GM18858 (cell line): Measurements from ENCODE around the gene CDV3.
A peak's percentile ranks its signal among the peaks of the same experiment; 100 is the strongest.
"Not testable (repeated sequence)": the region's sequence is repeated elsewhere in the genome, so short reads cannot be mapped to it uniquely, and the experiment has no call there.

Experiments
- ATAC-seq: cut with Tn5 transposase; IDR thresholded peaks from one replicate; pipeline ENCODE4 v1.9.1; 2021; ENCODE audit not compliant: unreplicated experiment

Gene CDV3, protein sequence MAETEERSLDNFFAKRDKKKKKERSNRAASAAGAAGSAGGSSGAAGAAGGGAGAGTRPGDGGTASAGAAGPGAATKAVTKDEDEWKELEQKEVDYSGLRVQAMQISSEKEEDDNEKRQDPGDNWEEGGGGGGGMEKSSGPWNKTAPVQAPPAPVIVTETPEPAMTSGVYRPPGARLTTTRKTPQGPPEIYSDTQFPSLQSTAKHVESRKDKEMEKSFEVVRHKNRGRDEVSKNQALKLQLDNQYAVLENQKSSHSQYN

DNA sequence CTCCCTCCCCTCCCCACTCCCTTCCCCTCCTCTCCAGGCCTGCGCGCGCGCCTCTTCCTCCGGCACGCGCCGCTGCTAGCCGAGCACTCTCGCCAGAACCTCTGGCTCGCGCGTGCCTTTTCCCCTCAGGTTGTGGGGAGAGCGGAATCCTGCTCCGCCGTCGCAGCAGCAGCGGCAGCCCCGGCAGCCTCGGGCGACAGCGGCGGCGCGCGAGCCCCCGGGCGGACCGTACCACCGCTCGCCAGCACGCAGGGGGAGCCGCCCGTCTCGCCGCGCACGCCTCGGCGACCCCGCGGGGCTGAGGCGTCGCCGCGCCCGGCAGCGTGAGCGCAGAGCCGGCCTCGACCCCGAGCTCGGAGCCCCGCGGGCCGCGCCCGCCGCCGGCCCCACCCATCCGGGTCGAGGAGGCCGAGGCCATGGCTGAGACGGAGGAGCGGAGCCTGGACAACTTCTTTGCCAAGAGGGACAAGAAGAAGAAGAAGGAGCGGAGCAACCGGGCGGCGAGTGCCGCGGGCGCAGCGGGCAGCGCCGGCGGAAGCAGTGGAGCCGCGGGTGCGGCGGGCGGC is at the start of gene CDV3:
TSS of gene CDV3 (plus strand) at position 58 of the 566 bp plus-strand sequence. CDS start at position 417, 359 bp downstream.
- peak; percentile 8 for ATAC-seq

DNA sequence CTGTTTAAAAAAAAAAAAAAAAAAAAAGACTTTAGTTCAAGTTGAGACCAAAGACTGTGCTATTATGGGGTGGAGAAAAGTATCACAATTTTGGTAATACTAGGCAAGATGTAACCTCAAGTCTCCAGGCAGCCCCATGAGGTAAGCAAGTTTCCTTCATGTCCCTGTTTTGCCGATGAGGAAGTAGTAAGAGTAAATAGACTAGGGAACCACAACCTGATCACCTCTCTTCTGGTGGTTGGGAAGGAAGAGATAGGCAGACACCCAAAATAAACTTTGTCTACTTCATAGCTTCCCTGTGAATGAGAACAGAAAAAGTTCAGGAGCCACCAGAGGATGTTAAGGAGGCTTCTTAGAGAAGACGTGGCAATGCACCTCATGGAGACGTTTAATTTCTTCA is 49.7 kb upstream of the CDV3 start:
- not testable (repeated sequence) for ATAC-seq

DNA sequence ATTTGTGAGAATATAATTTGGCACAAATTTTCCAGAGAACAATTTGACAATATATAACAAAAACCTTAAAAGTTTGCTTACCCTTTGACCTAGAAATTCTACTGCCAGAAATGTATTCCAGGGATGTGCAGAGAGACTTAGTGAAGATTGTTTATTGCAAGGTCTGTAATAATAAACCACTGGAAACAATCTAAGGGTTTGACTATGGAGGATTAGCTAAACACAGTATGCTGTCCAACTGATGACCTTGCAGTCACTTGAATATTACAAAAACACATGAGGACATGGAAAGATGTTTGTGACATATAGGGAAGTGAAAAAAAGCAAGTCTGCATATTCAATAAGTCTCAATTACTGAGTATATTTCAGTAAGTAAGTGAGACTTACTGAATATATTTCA is 48.1 kb upstream of the CDV3 start:
- no peak for ATAC-seq

DNA sequence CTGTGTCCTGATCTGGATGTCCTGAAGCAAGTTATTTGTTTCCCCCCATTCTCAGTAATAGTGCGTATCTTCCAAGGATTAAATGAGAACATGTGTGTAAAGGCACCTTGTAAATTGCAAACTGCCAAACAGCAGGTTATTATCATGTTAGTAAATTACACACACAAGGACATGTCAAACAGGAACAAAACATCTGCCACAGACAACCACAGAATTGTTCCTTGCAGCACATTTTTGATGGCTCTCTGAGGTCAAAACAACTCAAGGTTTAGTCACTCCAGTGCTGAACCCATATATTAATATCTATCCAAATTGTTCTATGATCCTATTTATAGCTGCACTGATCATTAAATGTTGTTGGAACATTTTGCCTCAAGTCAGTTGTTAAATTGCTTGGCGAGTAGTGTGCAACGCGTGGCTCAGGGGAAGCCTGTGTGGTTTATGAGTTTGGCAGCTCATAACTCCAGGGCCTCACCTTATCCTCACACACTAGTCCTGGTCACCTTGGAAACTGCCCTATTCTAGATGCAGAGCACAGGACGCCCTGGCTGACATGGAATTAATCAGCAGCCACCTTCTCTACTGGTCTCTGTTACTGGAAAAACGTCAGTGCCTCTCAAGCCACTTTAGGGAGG is 46.3 kb upstream of the CDV3 start:
- no peak for ATAC-seq

DNA sequence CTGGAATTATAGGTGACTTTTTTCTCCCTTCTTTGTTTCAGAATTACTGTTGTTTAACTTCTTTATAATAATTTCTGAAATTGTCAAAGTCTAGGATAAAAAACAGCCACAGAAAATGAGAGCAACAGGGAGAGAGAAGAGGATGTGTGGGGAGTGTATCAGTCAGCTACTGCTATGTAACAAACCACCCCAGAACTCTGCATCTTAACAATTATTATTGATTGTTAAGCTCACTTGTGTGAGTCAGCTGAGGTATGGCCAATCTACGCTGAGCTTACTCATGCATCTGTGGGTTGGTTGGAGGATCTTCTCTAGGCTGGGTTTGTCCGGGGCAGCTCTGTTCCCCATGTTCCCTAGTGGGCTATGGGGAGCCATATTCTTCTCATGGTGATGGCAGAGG is 43.7 kb upstream of the CDV3 start:
- ATAC-seq, result no peak

DNA sequence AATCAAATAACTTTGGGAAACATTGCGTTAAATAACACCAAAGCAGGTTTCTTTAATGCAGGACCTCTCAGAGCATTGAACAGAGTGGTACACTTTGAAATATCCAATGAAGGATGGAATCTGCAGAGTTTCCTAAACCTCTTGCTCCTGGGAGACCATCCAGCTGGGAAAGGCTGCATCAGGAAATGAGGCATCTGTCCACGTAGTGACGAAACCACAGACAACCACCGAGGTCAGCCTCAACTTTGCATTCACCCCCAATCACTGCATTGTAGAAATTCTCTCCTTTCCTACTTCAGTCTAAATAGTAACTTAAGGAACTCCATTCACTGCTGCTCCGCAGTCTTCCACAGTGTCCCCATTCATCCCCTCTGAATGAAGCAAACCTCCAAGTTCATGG is 41.5 kb upstream of the CDV3 start:
- ATAC-seq, result no peak

DNA sequence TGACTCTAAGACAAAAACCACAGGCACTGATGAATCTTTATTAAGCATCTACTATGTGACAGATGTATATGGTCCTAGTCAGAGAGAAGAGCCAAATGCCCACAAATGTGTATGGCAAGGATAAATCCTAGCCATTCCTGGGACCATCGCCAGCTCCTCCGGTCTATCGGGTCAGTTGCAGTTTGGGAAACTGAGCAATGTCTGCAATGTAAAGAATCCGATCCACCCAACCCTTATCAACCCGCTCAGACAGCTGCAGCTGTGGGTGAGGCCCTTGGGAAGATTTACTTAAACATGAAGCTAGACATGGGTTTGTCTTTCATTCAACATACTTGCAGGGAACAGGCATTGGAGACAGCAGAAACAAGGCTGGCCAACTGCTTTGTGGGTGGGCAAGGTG is 40.5 kb upstream of the CDV3 start:
- no peak for ATAC-seq

DNA sequence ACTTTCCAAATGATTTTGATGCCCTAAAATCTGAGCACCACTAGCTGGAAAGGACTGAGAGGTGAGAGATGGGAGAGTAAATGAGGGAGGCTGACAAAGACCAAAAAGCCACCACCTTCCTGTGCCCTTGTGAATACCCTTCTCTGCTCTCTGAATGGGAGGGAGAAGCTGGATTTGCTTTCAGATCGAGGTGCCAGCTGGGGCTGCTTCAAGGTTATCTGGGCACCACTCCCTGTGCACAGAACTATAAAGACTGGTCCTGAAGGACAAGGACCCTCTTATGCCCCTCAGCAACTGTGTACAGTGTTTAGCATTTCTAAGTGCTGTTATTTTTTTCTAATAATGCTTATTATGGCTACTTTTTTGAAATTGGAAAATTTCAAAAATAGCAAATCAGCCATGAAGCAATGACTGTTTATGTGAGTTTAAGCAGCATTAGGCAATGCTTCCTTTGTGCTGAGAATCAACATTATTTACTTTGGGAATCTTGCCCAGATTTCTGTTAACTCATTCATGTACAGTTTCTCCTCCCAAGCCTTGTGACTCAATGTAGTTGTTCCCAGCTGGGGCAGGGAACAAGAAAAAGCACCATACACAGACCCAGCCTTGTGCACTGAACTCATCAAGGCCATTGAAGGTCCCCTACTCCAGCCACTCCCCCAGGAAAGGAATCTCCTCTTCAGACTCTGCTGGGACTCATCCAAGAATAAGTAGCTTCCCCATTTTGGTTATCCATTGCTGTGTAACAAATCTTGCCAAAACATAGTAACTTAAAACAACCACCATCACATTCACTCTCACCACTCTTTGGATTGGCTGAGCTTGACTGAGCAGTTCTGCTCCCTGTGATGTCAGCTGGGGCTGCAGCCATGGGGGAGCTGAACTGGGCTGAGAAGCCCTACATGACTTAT is 37.3 kb upstream of the CDV3 start:
- no peak for ATAC-seq

DNA sequence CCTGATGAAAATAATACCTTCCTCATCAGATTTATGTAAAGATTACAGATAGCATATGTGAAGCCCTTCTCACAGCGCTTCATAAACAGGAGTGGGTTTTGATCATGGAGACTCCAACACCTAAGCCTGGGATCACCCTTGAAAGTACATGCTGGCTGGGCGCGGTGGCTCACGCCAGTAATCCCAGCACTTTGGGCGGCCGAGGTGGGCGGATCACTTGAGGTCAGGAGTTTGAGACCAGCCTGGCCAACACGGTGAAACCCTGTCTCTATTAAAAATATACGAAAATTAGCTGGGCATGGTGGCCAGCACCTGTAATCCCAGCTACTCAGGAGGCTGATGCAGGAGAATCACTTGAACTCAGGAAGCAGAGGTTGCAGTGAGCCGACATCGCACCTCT is 36.4 kb upstream of the CDV3 start:
- ATAC-seq, result not testable (repeated sequence)

DNA sequence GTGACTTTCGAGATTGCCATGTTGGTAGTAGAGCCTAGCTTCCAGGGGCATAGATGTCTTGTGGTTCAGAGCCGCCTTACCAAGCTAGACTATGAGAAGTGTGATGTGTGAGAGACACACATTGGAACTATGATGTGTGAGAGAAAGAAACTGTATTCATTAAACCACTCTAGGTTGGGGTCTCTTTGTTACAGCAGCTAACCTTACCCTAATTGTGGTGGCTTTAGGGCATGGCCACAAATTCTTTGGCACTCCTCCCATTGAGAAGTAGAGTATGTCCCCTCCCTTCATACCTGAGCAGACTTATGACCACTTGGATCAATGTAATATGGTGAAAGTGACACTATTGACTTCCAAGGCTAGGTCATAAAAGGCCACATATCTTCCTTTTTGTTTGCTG is 35.3 kb upstream of the CDV3 start:
- ATAC-seq, result no peak

DNA sequence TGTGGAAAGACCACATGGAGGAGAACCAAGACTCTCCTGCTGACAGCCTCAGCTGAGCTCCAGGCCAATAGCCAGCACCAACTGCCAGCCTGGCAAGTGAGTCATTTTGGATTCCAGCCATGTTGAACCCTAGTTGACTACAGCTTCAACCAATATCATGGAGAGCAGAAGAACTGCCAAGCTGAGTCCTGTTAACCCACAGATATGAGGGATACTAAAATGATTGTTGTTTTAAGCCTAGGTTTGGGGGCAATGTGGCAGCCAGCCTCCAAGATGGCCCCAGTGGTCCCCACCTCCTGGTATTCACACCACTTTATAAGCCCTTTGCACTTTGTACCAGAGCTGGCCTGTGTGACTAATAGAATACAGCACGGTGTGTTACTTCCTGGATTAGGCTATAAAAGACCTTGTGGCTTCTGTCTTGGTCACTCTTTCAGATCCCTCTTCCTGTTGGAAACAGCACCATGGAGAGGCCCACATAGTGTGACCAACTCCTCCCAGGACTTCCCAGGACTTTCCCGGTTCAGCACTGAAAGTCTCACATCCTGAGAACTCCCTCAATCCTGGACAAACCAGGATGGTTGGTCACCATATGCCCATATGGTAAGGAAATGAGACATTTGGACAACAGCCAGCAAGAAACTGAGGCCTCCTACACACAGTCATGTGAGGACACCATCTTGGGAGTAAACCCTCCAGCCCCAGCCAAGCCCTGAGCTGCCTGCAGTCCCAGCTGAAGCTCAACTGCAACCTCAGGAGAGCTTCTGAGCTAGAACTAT is 32.4 kb upstream of the CDV3 start:
- ATAC-seq, result no peak

DNA sequence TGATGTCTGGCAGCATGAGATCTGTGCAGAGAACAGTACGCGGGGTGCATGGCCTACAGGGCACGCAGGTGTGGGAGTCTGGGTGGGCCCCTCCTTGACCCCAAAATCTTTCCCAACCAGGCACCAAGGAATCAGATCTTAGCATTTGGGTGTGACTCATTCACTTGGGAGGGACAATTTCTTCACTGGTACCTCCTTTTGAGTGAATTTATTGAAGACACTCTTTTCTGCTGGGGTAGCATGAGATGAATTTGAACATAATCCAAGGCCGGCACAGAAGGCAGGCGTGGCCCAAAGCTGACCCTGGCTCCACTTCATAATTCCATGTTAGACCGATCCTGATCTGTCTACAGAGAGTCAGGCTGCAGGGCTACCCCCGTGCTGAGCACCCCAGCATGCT is 30.6 kb upstream of the CDV3 start:
- no peak for ATAC-seq

DNA sequence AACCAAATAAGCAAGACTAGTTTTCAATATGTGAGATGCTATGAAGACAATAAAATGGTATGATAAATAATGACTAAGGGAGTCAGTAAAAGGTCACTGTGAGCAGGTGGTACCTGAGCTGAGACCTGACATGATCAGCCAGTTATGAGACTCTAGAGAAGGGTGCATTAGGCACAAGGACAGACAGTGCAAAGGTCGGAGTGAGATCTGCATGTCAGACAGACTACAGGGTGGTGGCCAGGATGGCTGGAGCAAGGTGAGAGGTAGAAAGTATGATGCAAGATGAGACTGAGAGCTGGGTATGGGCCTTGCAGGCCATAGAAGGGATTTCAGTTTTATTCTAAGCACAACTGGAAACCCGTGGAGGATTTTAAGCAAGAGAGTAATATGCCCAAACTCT is 28.5 kb upstream of the CDV3 start:
- ATAC-seq, result not testable (repeated sequence)

DNA sequence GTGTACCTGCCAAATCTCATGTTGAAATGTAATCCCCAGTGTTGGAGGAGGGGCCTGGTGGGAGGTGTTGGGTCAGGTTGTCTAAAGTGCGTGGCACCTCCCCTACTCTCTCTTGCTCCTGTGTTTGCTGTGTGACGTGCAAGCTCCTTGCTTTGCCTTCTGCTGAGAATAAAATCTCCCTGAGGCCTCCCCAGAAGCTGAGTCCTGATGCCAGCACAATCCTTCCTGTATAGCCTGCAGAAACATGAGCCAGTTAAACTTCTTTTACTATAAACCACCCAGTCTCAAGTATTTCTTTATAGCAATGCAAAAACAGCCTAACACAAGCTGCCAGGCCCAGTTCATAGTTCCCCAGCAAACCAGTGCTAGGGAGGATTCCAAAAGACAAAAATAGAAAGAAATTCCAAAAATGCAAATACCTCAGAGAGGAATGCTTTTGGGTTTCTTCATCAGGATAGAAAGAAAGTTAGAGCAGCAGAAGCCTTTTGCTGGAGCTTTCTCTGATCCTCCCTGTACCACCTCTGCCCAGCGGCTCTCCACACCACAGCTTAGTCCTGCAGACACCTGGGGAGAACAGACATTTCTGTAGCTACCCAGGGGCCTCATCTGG is 25.9 kb upstream of the CDV3 start:
- ATAC-seq, result no peak

DNA sequence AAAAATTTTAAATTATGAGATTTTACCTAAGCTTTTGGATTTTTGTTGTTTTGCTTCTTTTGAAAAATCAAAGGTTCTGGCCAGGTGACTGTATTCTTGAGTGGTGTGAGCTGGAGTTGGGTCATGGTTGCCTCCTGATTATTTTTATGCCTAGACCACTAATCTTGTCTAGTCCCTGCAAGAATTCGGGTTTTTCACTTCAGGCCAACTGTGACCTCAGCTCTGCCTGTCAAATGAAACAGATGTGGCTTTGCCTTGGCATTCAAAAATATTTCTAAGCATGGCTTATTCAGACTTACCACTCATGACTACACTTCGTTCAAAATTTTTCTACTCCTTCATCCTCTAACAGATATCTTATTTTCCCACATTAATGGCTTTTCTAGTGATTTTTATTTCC is 25.4 kb upstream of the CDV3 start:
- ATAC-seq, result no peak

DNA sequence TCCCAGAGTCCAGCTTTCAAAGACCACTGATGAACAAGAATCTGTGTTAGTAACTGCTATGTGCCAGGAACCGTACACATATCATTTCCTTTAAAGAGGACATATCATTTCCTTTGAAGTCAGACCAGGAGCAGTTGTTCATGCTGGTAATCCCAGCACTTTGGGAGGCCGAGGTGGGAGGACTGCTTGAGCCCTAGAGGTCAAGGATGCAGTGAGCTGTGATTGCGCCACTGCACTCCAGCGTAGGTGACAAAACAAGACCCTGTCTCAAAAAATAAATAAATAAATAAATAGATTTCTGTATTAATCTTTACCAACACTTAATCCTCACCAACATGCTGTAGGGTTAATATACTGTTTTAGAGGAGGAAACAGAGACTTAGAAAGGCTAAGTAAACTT is 23.9 kb upstream of the CDV3 start:
- no peak for ATAC-seq

DNA sequence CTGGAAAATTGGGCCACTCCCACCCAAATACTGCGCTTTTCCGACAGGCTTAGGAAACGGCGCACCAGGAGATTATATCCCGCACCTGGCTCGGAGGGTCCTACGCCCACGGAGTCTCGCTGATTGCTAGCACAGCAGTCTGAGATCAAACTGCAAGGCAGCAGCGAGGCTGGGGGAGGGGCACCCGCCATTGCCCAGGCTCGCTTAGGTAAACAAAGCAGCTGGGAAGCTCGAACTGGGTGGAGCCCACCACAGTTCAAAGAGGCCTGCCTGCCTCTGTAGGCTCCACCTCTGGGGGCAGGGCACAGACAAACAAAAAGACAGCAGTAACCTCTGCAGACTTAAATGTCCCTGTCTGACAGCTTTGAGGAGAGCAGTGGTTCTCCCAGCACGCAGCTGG is 21.9 kb upstream of the CDV3 start:
- ATAC-seq, result not testable (repeated sequence)

DNA sequence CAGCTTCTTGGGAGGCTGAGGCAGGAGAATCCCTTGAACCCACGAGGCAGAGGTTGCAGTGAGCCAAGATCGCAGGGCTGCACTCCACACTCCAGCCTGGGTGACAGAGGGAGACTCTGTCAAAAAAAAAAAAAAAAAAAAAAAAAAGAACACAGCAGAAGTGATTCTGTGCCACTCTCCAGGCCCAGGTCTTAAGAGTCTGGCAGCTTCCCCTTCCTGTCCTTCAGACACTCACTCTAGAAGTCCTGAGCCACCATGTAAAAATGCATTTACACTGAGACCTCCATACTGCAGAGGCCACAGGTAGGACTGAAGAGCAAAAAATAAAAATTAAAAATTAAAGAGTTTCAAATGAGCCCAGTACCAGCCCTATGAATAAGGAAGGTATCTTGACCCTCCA is 11.8 kb upstream of the CDV3 start:
- no peak for ATAC-seq

DNA sequence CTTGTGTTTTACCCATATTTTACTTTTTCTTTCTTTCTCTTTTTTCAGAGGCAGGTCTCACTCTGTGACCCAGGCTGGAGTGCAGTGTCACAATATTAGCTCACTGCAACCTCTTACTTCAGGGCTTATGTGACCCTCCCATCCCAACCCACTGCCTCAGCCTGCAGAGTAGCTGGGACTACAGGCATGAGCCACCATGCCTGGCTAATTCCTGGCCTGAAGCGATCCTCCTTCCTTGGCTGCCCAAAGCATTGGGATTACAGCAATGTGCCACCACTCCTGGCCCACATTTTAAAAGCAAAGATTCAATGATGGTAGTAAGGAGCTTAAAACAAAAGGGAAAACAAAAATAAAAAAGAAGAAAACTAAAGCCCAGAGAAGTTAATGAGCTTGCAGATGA is 11.1 kb upstream of the CDV3 start:
- no peak for ATAC-seq

DNA sequence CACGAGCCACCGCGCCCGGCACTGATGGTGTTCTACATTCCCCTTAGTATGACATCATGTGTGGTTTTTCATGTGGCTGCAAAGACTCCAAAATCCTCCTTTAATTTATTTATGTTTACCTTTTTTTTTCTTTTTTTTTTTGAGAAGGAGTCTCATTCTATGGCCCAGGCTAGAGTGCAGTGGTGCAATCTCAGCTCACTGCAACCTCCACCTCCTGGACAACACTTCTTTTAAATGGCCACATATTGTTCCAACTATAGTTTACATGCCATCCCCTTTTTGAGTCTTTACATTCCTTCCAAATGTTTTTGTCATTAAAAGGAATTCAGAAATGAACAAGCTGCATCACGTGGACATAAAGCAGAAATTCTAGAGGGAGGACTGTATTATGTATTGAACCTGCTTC is 10.3 kb upstream of the CDV3 start:
- ATAC-seq, result no peak
